SH-SY5Y (cell line): ENCODE results near the gene PNMT.

Experiments
- GATA2 ChIP-seq: IDR thresholded peaks from 2 replicates; pipeline ENCODE4 v1.6.1; 2011; ENCODE audit warnings: mild to moderate bottlenecking, low read depth, low read length
- GATA3 ChIP-seq: IDR thresholded peaks from 2 replicates; pipeline ENCODE4 v1.6.1; 2011; ENCODE audit warnings: low read depth, mild to moderate bottlenecking, low read length, moderate library complexity

DNA sequence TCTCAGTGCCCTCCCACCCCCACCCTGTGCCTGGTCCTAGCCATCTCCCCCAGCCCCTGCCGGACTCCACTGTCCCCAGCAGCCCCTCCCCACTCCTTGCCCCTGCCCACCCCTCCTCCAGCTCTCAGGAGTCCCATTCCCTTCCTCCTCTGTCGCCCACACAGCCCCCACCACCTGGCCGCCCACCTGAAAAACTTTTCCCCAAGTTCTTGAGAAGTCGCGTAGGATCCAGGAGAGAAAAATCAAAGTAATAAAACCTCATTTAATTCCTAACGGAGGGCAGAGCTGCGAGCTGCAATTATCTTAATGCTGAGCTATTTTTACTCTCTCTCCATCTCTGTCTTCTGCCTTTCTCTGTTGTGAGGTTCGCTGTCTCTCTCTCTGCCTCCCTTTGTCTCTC is 43.9 kb upstream of the PNMT start:
- no peak for TF ChIP-seq GATA3
- TF ChIP-seq GATA2 = no peak
